Measurements from ENCODE around the gene RNF4.

DNA sequence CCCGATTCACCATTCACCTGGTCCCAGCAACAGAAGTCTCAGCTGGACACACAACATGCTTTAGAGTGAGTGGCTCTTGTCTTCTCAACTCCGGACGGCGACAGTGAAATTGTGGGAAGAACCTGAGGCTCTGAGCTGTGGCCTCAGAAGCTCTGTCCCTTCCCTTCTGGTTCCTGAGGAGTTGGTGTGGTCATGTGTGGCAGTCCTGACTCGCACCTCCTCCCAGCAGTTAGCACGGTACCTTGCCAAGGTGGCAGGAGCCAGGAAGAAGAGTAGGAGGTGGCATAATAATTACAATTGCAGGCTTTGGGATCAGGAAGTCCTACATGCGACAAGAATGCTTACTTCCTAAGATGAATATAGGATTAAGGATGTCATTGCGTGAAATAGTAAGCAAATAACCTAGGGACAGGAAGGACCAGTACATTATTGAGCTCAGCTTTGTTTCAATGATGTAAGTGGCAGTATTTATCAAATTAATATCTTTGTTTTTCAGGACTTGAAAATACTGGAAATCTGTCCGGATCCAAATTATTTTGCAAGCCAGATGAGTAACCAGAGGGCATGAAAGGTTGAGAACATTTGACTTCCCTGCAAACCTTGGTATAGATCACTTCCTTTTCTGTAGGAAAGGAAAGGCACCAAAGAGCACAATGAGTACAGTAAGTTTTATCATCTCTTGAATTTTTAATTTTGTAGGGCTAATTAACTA is 21.1 kb downstream of the RNF4 start:
- no peak for TF ChIP-seq POLR2A (IDR thresholded peaks at IDR 0.05; ENCODE audit: low read depth)
- no peak for TF ChIP-seq POLR2AphosphoS5 (IDR thresholded peaks at IDR 0.05)
